ENCODE results near the gene CATSPER2.
"Not testable (repeated sequence)": the region's sequence is repeated elsewhere in the genome, so short reads cannot be mapped to it uniquely, and the experiment has no call there.

CATSPER2 gene

DNA sequence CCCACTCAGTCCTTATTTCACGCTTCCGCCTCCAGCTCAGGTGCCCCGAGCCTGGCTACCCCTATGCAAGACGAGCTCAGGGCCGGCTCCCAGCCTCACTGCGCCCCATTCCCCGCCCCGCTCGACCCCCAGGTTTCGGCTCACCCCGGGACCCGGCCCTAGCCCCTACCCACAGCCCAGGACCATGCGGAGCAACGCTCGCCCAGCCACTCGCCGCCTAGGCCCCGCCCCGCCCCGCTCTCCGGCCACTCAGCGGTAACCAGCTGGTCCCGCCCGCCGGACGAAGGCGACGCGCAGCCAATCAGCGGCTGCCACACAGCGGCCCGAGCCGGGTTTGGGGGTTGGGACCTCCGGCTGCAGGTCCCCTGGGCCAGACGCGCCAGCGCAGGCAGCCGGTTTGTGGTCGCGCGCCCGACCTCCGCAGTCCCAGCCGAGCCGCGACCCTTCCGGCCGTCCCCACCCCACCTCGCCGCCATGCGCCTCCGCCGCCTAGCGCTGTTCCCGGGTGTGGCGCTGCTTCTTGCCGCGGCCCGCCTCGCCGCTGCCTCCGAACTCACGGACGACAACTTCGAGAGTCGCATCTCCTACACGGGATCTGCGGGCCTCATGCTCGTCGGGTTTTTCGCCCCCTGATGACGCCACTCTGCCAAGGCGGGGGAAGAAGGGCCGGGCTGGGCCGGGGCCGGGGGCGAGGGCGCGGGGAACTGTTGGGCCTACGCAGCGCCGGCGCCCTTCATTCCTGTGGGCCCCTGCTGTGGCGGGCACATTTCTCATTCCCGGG lies at the start of gene CATSPER2:
Gene CATSPER2 (minus strand): TSS at position 196 of the 781 bp plus-strand sequence. CDS start 783 bp downstream, outside the sequence.
- TF ChIP-seq, protein P1, sequence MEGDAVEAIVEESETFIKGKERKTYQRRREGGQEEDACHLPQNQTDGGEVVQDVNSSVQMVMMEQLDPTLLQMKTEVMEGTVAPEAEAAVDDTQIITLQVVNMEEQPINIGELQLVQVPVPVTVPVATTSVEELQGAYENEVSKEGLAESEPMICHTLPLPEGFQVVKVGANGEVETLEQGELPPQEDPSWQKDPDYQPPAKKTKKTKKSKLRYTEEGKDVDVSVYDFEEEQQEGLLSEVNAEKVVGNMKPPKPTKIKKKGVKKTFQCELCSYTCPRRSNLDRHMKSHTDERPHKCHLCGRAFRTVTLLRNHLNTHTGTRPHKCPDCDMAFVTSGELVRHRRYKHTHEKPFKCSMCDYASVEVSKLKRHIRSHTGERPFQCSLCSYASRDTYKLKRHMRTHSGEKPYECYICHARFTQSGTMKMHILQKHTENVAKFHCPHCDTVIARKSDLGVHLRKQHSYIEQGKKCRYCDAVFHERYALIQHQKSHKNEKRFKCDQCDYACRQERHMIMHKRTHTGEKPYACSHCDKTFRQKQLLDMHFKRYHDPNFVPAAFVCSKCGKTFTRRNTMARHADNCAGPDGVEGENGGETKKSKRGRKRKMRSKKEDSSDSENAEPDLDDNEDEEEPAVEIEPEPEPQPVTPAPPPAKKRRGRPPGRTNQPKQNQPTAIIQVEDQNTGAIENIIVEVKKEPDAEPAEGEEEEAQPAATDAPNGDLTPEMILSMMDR (IDR thresholded peaks at IDR 0.05; ENCODE audit: insufficient read depth, low read depth, low read length, missing control alignments), result no peak
- no peak within 1 kb of the TSS for H3K4me3 ChIP-seq (ENCODE audit: low read depth, low read length)
- no peak for DNase-seq (ENCODE audit: low read depth)

DNA sequence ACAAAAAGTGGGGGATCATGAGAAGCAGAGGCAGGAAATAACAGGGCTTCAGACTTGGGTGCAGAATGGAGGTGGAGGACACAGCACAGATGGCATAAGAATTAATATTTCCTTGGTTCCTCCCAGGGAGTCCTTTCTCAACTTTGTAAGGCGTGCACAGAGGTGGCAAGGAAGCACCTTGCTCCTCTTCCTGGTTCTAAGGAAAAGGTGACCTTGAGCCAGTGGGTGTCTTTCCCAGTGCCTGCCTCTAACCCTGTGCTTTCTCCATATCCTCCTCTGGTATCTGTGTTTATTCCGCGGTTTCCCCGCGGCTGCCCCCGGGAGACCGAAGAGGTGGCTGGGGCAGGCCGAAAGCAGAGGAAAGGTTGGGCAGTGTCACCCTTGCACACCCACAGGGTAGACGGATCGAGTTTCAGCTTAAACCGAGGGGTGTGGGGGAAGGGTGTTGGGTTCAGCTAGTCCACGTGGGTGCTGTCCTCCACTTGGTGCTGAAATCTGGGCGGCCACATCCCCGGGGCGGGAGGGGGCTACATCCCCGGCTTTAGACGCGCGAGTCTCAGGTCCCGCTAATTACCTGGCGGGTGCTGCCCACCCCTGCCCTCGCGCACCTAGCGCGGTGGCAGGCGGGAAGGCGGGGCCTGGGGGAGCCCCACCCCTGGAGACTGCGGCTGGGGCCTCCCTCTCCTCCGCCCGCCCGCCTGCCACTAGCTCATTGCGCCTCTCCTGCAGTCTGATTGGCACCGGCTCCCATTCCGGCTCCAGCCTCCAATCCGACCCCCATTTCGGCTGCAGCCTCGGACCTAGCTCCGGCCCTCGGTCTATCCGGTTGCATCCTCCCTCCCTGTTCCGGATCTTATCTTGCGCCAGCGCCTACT lies 44.7 kb upstream of the CATSPER2 start, which contains the start of gene CKMT1A:
Gene CKMT1A (plus strand): TSS at position 712 of the 875 bp plus-strand sequence. CDS start 192 bp downstream, outside the sequence.
- H3K4me3 ChIP-seq (ENCODE audit: low read depth, low read length); DNase-seq (ENCODE audit: low read depth): not testable (repeated sequence)

DNA sequence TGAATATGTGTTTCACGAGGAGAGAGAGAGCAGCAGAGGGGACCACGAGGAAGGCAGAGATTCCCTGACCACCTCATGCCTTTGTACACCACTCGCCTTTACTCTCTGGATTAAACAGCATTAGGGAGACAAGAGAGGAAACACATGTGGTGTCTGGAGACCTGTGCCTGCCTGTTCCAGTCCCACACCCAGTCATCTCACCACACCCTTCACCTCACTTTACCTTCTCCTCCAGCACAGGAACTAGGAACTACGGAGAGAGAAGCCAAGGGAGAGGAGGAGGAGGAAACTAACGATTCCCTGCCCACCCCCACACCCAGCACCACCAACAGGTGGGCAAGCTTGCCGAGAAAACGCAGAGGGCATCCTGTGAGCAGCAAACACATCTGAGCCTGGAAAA lies 44.0 kb upstream of the CATSPER2 start:
- not testable (repeated sequence) for H3K4me3 ChIP-seq (ENCODE audit: low read depth, low read length); DNase-seq (ENCODE audit: low read depth)

DNA sequence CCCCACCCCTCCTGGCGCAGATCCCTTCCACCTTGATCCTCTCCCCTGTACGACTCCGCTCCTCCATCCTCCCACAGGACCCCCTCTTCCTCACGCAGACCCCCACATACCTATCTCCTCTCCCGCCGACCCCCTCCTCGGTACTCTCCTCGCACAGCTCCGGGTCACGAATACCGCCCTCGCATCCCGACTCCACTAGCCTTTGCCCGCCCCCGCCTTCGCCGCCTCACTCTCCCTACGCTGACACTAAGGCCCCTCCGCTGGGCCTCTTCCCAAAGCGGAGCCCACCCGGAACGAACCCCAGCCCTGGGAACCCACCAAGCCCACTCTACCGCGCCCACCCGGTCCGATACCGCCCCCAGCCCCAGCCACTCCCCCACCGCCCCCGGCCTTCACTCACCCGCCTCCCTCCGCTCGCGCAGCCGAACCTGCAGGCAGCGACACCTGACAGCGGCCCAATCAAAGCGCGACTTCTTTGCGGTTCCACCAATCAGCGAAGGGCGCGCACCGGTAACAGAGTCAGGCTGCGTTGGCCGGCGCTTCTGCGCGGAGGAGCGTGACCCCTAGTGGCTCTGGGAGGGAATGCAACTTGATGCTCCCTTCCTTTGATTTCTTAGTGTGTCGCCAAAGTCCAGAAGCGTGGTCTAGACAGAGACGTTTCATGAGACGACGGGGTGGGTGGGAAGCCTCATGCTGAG lies 41.1 kb upstream of the CATSPER2 start:
- not testable (repeated sequence) for H3K4me3 ChIP-seq (ENCODE audit: low read depth, low read length); DNase-seq (ENCODE audit: low read depth)

DNA sequence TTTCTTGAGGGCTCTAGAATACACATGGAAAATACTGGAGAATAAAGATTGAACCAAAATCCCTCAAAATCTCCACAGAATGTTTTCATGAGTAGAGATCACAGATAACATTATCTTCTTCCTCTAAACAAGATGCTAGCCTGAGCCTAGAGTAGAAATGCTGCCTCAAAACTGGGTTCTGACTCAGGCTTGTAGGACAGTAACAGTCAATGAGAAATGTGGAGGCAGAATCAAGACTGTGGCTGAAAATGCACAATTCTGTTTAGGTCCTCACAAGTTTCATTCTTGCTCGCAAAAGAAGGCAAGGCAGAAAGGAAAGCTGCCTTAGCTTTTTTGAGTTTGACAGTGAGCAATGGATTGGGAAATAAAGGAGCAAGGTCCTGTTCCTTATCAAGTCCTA lies 25.5 kb upstream of the CATSPER2 start:
- not testable (repeated sequence) for DNase-seq (ENCODE audit: low read depth); H3K4me3 ChIP-seq (ENCODE audit: low read depth, low read length)

DNA sequence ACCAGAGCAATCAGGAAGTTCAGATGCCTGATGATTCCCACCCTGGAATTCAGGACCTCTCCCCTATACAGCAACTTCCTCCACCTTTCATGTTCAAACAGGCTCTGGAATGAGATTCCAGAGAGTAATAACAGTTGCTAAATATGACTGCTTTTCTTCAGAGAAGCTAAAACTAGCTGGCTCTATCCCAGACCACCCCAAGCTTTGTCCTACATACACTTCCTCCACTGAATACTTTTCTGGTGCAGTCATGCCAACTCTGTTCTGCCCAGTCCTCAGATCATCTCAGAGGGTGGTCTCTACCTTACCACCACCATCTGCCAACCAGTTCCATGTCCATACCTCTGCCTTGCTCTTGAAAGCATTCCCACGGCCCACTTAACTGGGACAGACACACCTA lies 17.5 kb upstream of the CATSPER2 start:
- not testable (repeated sequence) for H3K4me3 ChIP-seq (ENCODE audit: low read depth, low read length); DNase-seq (ENCODE audit: low read depth)

DNA sequence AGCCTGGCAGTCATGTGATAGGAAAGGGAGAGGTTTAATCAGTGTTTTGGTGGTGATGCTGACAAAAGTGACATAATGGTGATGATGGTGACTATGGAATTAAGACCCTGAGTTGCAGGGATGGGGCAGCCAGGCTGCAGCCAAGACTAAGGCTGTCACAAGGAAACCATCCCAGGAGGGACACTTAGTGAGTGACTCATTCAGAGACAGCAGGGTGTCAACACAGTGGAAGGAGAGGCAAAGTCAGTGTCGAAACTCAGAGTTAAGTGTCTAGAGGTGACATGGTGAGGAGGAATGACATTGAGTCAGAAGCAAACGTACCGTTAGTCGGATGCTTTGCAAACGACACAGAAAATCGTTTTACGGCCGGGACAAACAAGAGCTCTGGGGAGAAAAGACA lies 14.7 kb upstream of the CATSPER2 start:
- not testable (repeated sequence) for DNase-seq (ENCODE audit: low read depth); H3K4me3 ChIP-seq (ENCODE audit: low read depth, low read length)

DNA sequence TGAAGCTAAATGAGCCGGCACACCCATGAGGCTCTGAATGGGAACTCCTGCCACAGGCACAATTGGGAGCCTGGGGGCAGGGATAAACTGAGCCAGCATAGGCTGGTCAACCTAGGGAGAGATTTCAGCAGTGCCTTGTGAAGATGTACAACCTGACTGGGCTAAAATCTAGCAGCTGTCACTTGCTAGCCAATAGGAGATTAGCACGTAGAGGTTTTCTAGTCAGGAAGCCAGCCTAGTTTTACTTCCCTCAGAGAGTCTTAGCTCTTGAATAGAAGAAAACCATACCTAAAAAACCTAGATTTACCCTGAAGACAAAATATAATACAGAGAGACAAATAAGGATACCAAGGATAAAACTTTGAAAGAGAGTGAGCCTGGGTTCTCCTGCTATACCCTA lies 13.6 kb upstream of the CATSPER2 start:
- H3K4me3 ChIP-seq (ENCODE audit: low read depth, low read length); DNase-seq (ENCODE audit: low read depth): not testable (repeated sequence)

DNA sequence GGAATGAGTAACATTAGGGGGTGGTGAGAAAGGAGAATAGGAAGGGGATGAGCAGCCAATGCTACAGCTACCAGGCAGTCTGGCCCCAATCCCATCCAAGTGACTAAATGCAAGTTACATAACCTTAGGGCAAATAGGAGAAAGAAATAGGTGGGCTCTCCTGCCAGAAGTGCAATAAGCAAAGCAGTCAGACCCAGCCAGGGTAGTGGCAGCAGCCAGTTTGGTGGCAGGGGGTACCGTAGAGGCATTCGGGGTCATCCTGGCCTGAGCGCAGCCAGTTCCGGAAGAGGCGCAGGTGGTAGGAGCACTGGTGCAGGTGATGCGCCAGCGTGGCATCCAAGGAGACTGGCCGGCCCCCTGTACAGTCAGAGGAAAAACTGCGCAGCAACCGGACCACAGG lies 11.1 kb upstream of the CATSPER2 start:
- DNase-seq (ENCODE audit: low read depth); H3K4me3 ChIP-seq (ENCODE audit: low read depth, low read length): not testable (repeated sequence)

DNA sequence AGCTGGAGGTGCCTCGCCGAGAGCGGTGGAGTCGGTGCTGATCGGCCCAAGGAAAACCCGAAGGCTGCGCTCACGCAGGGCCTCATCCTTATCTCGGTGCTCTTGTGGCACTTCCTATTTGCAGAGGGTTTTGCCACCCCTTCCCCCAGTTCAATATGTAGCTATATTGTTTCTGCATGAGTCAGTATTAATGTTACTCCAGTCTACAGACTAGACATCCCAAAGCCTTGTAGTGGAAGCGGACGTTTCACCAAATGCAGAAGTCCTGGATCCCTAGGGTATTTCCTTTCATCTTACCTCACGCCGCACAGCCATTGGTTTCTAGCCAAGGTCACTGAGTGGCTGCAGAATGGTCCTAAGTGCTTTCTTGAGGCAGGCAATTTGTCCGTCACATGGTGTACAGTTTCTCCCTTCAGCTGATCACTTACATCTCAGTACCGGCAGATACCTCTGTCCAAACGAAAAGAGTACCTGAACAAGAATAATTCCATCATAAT lies 834 bp upstream of the CATSPER2 start:
- not testable (repeated sequence) for DNase-seq (ENCODE audit: low read depth); H3K4me3 ChIP-seq (ENCODE audit: low read depth, low read length)

DNA sequence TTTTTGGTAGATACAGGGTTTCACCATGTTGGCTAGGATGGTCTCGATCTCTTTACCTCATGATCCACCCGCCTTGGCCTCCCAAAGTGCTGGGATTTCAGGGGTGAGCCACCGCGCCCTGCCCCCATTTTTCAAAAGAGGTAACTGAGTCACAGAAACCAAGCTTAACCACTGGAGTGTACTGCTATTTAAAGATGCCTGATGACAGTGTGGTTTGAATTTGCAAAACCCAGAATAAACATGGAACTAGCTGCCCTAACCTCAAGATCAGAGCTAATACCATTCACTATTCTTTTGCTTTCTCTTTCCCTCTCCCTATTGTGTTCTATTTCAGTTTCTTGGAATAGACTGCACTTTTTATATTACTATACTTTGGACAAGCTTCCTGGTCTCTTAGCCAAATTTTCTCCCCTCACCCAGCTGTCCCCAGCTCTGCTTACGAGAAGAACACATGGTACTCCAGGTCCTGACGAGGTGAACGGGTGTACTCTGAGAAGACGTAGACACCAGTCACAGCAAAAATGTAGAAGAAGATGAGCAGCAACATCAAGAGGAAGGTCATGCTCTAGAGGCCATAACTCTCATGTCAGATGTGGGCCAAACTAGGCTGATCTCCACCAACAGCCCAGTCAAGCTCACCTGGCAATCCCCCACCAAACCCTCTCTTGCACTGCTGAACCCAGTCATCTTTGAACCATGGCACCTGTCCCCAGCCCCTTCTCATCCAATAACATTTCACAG lies 10.0 kb downstream of the CATSPER2 start:
- H3K4me3 ChIP-seq (ENCODE audit: low read depth, low read length), result peak overlapping the region; percentile 46
- peak; percentile 87 for DNase-seq (ENCODE audit: low read depth)

DNA sequence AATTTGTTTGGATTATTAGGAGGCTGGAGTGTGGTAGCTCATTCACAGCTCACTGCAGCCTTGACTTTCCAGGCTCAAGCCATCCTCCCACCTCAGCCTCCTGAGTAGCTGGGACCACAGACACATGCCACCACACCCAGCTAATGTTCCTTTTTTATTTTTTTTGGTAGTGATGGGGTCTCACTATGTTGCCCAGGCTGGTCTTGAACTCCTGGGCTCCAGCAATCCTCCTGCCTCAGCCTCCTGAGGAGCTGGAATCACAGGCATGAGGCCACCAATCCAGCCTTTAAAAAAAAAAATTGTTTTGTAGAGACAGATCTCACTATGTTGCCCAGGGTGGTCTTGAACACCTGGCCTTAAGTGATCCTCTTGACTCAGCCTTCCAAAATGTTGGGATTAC lies 21.7 kb downstream of the CATSPER2 start:
- not testable (repeated sequence) for H3K4me3 ChIP-seq (ENCODE audit: low read depth, low read length); DNase-seq (ENCODE audit: low read depth)
